ENCODE data around the gene SLC25A13.

The SLC25A13 gene

GRCh38 chr7:96238976-96239766 is 82.7 kb downstream of the SLC25A13 start:
- H3K4me3 ChIP-seq (ENCODE audit: low read depth, low read length) = no peak overlapping the region
- TF ChIP-seq CTCF (IDR thresholded peaks at IDR 0.05; ENCODE audit: insufficient read depth, low read depth, low read length, missing control alignments) = no peak
- DNase-seq (ENCODE audit: low read depth) = no peak

- TF ChIP-seq CTCF (IDR thresholded peaks at IDR 0.05; ENCODE audit: insufficient read depth, low read depth, low read length, missing control alignments) = no peak
- DNase-seq (ENCODE audit: low read depth) = no peak
- H3K4me3 ChIP-seq (ENCODE audit: low read depth, low read length) = no peak overlapping the region
Measured at GRCh38 chr7:96238474-96238873, 83.4 kb downstream of the SLC25A13 start.

DNA sequence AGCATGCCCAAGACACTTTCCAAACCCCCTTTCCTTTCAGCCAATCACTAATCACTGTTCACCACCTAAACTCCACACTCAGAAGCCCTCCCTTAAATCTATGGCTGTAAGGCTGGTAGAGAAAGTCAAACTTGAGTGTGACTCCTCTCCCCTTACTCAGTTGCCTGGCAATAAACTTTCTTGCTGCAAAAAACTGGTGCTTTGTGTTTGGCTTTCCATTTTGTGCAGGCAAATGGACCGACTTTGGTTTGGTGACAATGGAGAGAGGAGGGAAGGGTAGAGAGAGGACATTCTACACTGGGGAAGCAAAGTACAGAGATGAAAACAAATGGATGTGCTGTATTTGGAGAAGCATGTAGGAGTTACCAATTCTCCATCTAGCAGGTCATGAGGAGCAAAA is 84.9 kb downstream of the SLC25A13 start:
- H3K4me3 ChIP-seq (ENCODE audit: low read depth, low read length) = no peak overlapping the region
- DNase-seq (ENCODE audit: low read depth) = no peak
- TF ChIP-seq CTCF (IDR thresholded peaks at IDR 0.05; ENCODE audit: insufficient read depth, low read depth, low read length, missing control alignments) = no peak

DNA sequence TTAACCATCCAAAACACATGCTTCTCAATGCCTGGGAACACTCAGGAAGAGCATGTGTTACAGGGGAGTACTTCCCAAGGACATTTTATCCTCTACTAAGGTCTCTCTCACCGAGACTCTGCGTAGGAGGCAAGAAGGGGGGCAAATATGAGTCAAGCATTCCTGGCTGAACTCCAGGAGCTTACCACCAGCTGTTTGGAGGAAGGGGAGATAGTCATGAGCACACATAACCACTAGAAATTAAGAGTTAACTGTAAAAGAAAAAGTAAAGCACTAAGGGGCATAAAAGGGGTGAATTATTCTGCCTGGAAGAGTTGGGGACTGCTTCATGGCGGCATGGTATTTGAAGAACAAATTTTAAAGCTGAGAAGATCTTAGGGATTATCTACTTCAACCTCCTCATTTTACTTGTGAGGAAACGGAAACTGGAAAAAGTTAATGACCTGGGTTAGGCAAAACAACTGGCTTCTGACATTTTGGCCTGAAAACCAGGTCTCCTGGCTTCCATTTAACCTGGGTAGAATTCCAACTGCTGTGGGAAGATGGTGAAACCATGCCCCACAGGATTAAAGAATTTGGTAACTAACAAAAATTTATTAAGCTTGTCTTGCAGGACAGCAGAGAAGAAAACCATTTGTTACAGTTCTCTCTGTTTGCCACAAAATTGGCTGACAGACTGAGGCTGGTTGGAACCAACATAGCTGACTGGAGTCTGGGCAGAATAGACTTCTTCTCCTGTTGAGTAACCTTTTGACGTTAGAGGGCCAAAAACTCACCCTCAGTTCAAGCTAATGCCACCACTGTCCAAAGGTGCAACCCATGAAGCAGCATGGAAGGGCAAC is 85.5 kb downstream of the SLC25A13 start:
- no peak overlapping the region for H3K4me3 ChIP-seq (ENCODE audit: low read depth, low read length)
- TF ChIP-seq CTCF (IDR thresholded peaks at IDR 0.05; ENCODE audit: insufficient read depth, low read depth, low read length, missing control alignments) = no peak
- DNase-seq (ENCODE audit: low read depth) = no peak

- H3K4me3 ChIP-seq (ENCODE audit: low read depth, low read length) = no peak overlapping the region
- TF ChIP-seq CTCF (IDR thresholded peaks at IDR 0.05; ENCODE audit: insufficient read depth, low read depth, low read length, missing control alignments) = no peak
- no peak for DNase-seq (ENCODE audit: low read depth)
Measured at GRCh38 chr7:96235281-96235680, 86.6 kb downstream of the SLC25A13 start.

- TF ChIP-seq CTCF (IDR thresholded peaks at IDR 0.05; ENCODE audit: insufficient read depth, low read depth, low read length, missing control alignments) = no peak
- DNase-seq (ENCODE audit: low read depth) = no peak
Measured at GRCh38 chr7:96233528-96234154, 88.3 kb downstream of the SLC25A13 start.

More at GRCh38 chr7:96233528-96234154, 88.3 kb downstream of the SLC25A13 start:
- H3K4me3 ChIP-seq (ENCODE audit: low read depth, low read length) = no peak overlapping the region
